ENCODE data around the gene UBAP1L.
"Not testable (repeated sequence)": the region's sequence is repeated elsewhere in the genome, so short reads cannot be mapped to it uniquely, and the experiment has no call there.

Gene UBAP1L

GRCh38 chr15:65096481-65097385 is 18.3 kb downstream of the UBAP1L start:
- no peaks in the 10 kb centered on the region for H3K9me3 ChIP-seq (ENCODE audit: control extremely low read depth in 1 of 5, control insufficient read depth in 4 of 5, insufficient read depth in 2 of 5, low read depth in 1 of 5, low read length in 4 of 5)
- H3K27ac ChIP-seq (ENCODE audit: insufficient read depth in 1 of 2, low read depth in 1 of 2, low read length in 2 of 2, poor library complexity in 1 of 2, severe bottlenecking in 2 of 2), result no peak overlapping the region
- DNase-seq, result no peak
- ChIA-PET CTCF (interaction anchor here (1.3 to 15.0 kb wide), 2 partner anchors 10 to 44 kb away, joined by 5 to 142 read pairs; no protein-coding TSS in a partner anchor), POLR2A (interaction anchor here (0.6 kb wide), 1 partner anchor 74 kb away, joined by 4 read pairs; no protein-coding TSS in a partner anchor)
- no peaks in the 10 kb centered on the region for H3K27me3 ChIP-seq (replicated peaks in 2 of 5; ENCODE audit: control insufficient read depth in 4 of 5, insufficient read depth in 5 of 5, low read length in 4 of 5)
- WGBS (ENCODE audit: insufficient coverage), result 97% methylated on average over 5 of the region's 6 CpGs
- H3K4me3 ChIP-seq (ENCODE audit: control insufficient read depth in 1 of 7, extremely low read depth in 1 of 7, insufficient read depth in 4 of 7, low read depth in 2 of 7, low read length in 6 of 7), result no peak overlapping the region
- H3K4me1 ChIP-seq (ENCODE audit: control extremely low read depth in 1 of 4, control insufficient read depth in 4 of 4, insufficient read depth in 4 of 4, low read length in 3 of 4), result no peaks in the 10 kb centered on the region
- peaks cover 4 to 39% (median 29%) of the 10 kb centered on the region in 4 experiments for H3K36me3 ChIP-seq (ENCODE audit: control insufficient read depth in 4 of 4, insufficient read depth in 4 of 4, low read length in 3 of 4)

DNA sequence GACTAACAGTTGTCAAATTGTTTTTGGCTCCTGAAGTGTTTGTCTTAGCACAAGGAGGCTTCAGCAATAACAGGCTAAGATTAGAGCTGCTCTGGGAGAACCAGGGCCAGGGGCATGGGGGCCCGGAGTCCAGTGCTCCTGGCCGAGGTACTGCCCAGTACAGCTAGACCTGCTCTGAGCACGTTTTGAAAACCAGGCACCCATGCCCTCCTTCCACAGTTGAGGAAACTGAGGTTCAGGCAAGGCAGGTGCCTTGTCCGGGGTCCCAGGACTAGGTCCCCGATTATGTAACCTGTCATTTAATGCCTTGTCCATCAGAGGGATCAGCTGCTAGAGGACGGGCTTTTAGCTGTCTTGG is 19.3 kb downstream of the UBAP1L start:
- Histone ChIP-seq H3K4me3 (ENCODE audit: control insufficient read depth in 1 of 7, extremely low read depth in 1 of 7, insufficient read depth in 4 of 7, low read depth in 2 of 7, low read length in 6 of 7) (no peak overlapping the region), H3K4me1 (ENCODE audit: control extremely low read depth in 1 of 4, control insufficient read depth in 4 of 4, insufficient read depth in 4 of 4, low read length in 3 of 4) (no peaks in the 10 kb centered on the region), H3K9me3 (ENCODE audit: control extremely low read depth in 1 of 5, control insufficient read depth in 4 of 5, insufficient read depth in 2 of 5, low read depth in 1 of 5, low read length in 4 of 5) (no peaks in the 10 kb centered on the region), H3K27ac (ENCODE audit: insufficient read depth in 1 of 2, low read depth in 1 of 2, low read length in 2 of 2, poor library complexity in 1 of 2, severe bottlenecking in 2 of 2) (no peak overlapping the region), H3K36me3 (ENCODE audit: control insufficient read depth in 4 of 4, insufficient read depth in 4 of 4, low read length in 3 of 4) (peaks cover 4 to 37% (median 27%) of the 10 kb centered on the region in 4 experiments), H3K27me3 (replicated peaks in 2 of 5; ENCODE audit: control insufficient read depth in 4 of 5, insufficient read depth in 5 of 5, low read length in 4 of 5) (no peaks in the 10 kb centered on the region)
- no peak for DNase-seq
- 97% methylated on average over 6 of the region's 6 CpGs for WGBS (ENCODE audit: insufficient coverage)
- ChIA-PET POLR2A (no interaction called here), CTCF (interaction anchor here (1.3 to 15.0 kb wide), 2 partner anchors 9 to 43 kb away, joined by 5 to 142 read pairs; no protein-coding TSS in a partner anchor)

DNA sequence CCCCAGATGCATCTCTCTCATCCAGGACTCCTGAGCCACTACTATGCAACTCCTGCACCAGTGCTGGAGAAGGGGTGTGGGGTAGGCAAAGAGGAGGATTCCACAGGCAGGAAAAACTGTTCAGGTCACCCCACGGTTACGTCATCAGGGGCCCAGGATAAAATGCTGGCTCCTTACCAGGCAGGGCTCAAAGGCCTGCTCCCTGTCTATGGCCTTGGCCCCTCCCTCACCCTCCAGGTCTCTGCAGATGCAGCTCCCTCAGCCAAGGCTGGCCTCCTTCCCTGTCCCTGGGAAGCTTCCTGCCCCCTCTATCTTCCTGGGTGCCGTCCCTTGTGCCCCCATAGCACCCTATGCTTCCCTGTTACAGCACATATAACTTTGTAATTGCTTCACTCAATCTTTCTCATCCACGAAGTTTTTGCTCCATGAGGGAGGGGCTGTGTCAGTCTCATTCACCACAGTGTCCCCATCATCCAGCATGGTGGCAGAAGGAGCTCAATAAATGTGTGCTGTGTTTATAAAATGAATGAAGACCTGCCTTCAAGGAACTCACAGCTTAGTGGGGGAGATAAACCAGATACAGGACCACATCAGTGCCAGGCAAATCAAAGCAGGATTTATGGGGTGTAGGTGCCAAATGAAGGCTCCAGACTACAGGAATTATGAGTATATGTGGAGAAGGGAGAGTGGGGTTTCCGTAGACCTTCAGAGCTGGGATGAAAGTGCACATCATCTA is 19.8 kb downstream of the UBAP1L start:
- no peak for DNase-seq
- POLR2A ChIA-PET, result no interaction called here

GRCh38 chr15:65094294-65094995 is 20.6 kb downstream of the UBAP1L start:
- DNase-seq, result no peak
- POLR2A ChIA-PET, result no interaction called here
- Histone ChIP-seq H3K4me1 (ENCODE audit: control extremely low read depth in 1 of 4, control insufficient read depth in 4 of 4, insufficient read depth in 4 of 4, low read length in 3 of 4) (no peaks in the 10 kb centered on the region), H3K27ac (ENCODE audit: insufficient read depth in 1 of 2, low read depth in 1 of 2, low read length in 2 of 2, poor library complexity in 1 of 2, severe bottlenecking in 2 of 2) (no peak overlapping the region), H3K36me3 (ENCODE audit: control insufficient read depth in 4 of 4, insufficient read depth in 4 of 4, low read length in 3 of 4) (peaks cover 4 to 27% (median 18%) of the 10 kb centered on the region in 4 experiments), H3K4me3 (ENCODE audit: control insufficient read depth in 1 of 7, extremely low read depth in 1 of 7, insufficient read depth in 4 of 7, low read depth in 2 of 7, low read length in 6 of 7) (no peak overlapping the region), H3K27me3 (replicated peaks in 2 of 5; ENCODE audit: control insufficient read depth in 4 of 5, insufficient read depth in 5 of 5, low read length in 4 of 5) (no peaks in the 10 kb centered on the region), H3K9me3 (ENCODE audit: control extremely low read depth in 1 of 5, control insufficient read depth in 4 of 5, insufficient read depth in 2 of 5, low read depth in 1 of 5, low read length in 4 of 5) (no peaks in the 10 kb centered on the region)
- CTCF ChIA-PET, result interaction anchor here (1.3 to 15.0 kb wide), 2 partner anchors 41 to 61 kb away, joined by 3 to 142 read pairs; no protein-coding TSS in a partner anchor
- 100% methylated on average over 10 of the region's 14 CpGs for WGBS (ENCODE audit: insufficient coverage)

More for the DNA sequence above, 19.8 kb downstream of the UBAP1L start:
- Histone ChIP-seq H3K4me3 (ENCODE audit: control insufficient read depth in 1 of 7, extremely low read depth in 1 of 7, insufficient read depth in 4 of 7, low read depth in 2 of 7, low read length in 6 of 7) (no peak overlapping the region), H3K9me3 (ENCODE audit: control extremely low read depth in 1 of 5, control insufficient read depth in 4 of 5, insufficient read depth in 2 of 5, low read depth in 1 of 5, low read length in 4 of 5) (no peaks in the 10 kb centered on the region), H3K4me1 (ENCODE audit: control extremely low read depth in 1 of 4, control insufficient read depth in 4 of 4, insufficient read depth in 4 of 4, low read length in 3 of 4) (no peaks in the 10 kb centered on the region), H3K36me3 (ENCODE audit: control insufficient read depth in 4 of 4, insufficient read depth in 4 of 4, low read length in 3 of 4) (peaks cover 4 to 31% (median 23%) of the 10 kb centered on the region in 4 experiments), H3K27ac (ENCODE audit: insufficient read depth in 1 of 2, low read depth in 1 of 2, low read length in 2 of 2, poor library complexity in 1 of 2, severe bottlenecking in 2 of 2) (no peak overlapping the region), H3K27me3 (replicated peaks in 2 of 5; ENCODE audit: control insufficient read depth in 4 of 5, insufficient read depth in 5 of 5, low read length in 4 of 5) (no peaks in the 10 kb centered on the region)
- CTCF ChIA-PET, result interaction anchor here (1.3 to 15.0 kb wide), 2 partner anchors 9 to 42 kb away, joined by 5 to 142 read pairs; no protein-coding TSS in a partner anchor
- whole genome bisulfite sequencing (ENCODE audit: insufficient coverage), result 90% methylated on average over 5 of the region's 5 CpGs

DNA sequence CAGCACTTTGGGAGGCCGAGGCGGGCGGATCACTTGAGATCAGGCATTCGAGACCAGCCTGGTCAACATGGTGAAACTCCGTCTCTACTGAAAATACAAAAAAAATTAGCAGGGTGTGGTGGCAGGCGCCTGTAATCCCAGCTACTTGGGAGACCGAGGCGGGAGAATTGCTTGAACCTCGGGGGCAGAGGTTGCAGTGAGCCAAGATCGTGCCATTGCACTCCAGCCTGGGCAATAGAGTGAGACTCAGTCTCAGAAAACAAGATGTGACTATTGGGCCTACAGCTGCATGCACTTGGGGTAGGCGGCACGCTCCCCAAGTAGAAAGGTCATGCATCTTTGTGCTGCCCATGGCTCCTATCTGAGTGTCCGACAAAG is 21.2 kb downstream of the UBAP1L start:
- H3K4me3 ChIP-seq (ENCODE audit: control insufficient read depth in 1 of 7, extremely low read depth in 1 of 7, insufficient read depth in 4 of 7, low read depth in 2 of 7, low read length in 6 of 7); H3K27me3 ChIP-seq (replicated peaks in 2 of 5; ENCODE audit: control insufficient read depth in 4 of 5, insufficient read depth in 5 of 5, low read length in 4 of 5); H3K4me1 ChIP-seq (ENCODE audit: control extremely low read depth in 1 of 4, control insufficient read depth in 4 of 4, insufficient read depth in 4 of 4, low read length in 3 of 4); DNase-seq; H3K9me3 ChIP-seq (ENCODE audit: control extremely low read depth in 1 of 5, control insufficient read depth in 4 of 5, insufficient read depth in 2 of 5, low read depth in 1 of 5, low read length in 4 of 5); H3K27ac ChIP-seq (ENCODE audit: insufficient read depth in 1 of 2, low read depth in 1 of 2, low read length in 2 of 2, poor library complexity in 1 of 2, severe bottlenecking in 2 of 2); POLR2A ChIA-PET: not testable (repeated sequence)
- peaks cover 0 to 21% (median 14%) of the 10 kb centered on the region in 4 experiments for H3K36me3 ChIP-seq (ENCODE audit: control insufficient read depth in 4 of 4, insufficient read depth in 4 of 4, low read length in 3 of 4)
- WGBS (ENCODE audit: insufficient coverage), result 98% methylated on average over 13 of the region's 13 CpGs
- CTCF ChIA-PET, result interaction anchor here (1.3 to 15.0 kb wide), 2 partner anchors 41 to 60 kb away, joined by 3 to 142 read pairs; no protein-coding TSS in a partner anchor

DNA sequence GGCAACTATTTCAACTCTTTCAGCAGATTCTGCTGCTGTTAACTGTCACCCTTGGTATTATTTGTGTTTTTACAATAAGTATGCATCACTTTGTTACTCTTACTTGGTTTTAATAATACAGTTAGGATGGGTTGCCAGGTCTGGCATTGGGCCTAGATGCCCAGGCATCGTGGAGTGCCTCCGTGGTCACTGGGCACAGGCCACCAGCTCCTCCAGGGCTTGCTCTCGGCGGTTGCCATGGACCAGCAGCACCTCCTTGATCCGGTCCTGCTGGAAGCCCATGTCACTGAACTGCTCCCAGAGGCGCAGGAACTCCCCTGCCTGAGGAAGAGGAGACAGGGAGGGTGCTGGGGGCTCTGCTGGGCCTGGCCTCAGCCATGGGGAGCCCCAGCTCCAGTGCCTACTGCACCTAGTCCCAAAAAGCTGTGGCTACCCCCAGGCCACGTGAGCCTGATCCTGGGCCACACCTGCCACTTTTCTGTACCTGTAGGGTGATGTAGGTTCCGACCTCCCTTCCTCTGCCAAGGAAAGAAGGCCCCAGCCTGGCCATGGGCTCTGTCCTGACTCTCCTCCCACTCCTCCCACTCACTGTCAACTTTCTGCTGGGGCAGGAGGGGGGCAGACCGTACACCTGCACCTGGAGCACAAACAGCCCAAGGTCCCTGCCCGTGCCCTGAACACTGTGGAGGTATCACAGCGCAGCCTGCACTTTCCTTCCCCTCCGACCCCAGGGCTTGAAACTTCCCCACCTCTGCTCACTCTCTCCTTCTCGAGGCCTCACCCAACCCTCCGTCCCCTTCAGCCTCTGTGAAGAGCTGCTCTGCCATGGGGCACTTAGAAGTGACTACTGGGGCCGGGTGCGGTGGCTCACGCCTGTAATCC is 21.8 kb downstream of the UBAP1L start:
- ChIA-PET CTCF (interaction anchor here (1.0 to 15.0 kb wide), 4 partner anchors 11 to 59 kb away, joined by 3 to 142 read pairs (median 4); no protein-coding TSS in a partner anchor), POLR2A (no interaction called here)
- DNase-seq, result no peak
- peaks cover 0 to 15% (median 9%) of the 10 kb centered on the region in 4 experiments for H3K36me3 ChIP-seq (ENCODE audit: control insufficient read depth in 4 of 4, insufficient read depth in 4 of 4, low read length in 3 of 4)
- no peaks in the 10 kb centered on the region for H3K4me1 ChIP-seq (ENCODE audit: control extremely low read depth in 1 of 4, control insufficient read depth in 4 of 4, insufficient read depth in 4 of 4, low read length in 3 of 4)
- H3K27me3 ChIP-seq (replicated peaks in 2 of 5; ENCODE audit: control insufficient read depth in 4 of 5, insufficient read depth in 5 of 5, low read length in 4 of 5), result no peaks in the 10 kb centered on the region
- no peaks in the 10 kb centered on the region for H3K9me3 ChIP-seq (ENCODE audit: control extremely low read depth in 1 of 5, control insufficient read depth in 4 of 5, insufficient read depth in 2 of 5, low read depth in 1 of 5, low read length in 4 of 5)
- H3K4me3 ChIP-seq (ENCODE audit: control insufficient read depth in 1 of 7, extremely low read depth in 1 of 7, insufficient read depth in 4 of 7, low read depth in 2 of 7, low read length in 6 of 7), result no peak overlapping the region
- over 99% methylated on average over 15 of the region's 17 CpGs for WGBS (ENCODE audit: insufficient coverage)
- no peak overlapping the region for H3K27ac ChIP-seq (ENCODE audit: insufficient read depth in 1 of 2, low read depth in 1 of 2, low read length in 2 of 2, poor library complexity in 1 of 2, severe bottlenecking in 2 of 2)

All from common myeloid progenitor, CD34-positive (primary cell).